SK-N-SH (cell line): Measurements from ENCODE around the gene SNX33. TPM values are rescaled to one million over a fixed set of nuclear protein-coding genes. Genes with fewer than 3 reads are reported as not detected.

Experiments used
- CTCF ChIA-PET: fragments of 300-600, 350-600 bp; formaldehyde crosslinking; extraction: SDS; loops from one replicate; lab custom pipeline; 2021; lab: Yijun Ruan, JAX
- POLR2A ChIA-PET: fragments of 350-600 bp; sonication (Branson Sonifier 250); formaldehyde crosslinking; extraction: SDS; loops from one replicate; lab custom pipeline; 2020; ENCODE audit warnings: antibody characterized with exemption, inconsistent platforms; lab: Yijun Ruan, JAX
- DNase-seq: peaks from one replicate; pipeline ENCODE4 v3.0.0; 2012
- H2AFZ ChIP-seq: fragments of 200-600 bp; sonication (generic); 2 replicates; pipeline ENCODE4 v1.8.1; 2016; ENCODE audit warnings: antibody characterized with exemption, mild to moderate bottlenecking, low read depth
- H3F3A ChIP-seq: fragments of 200-600 bp; sonication (generic); replicated peaks from 2 replicates; pipeline ENCODE3; 2016; ENCODE audit warnings: antibody characterized with exemption, mild to moderate bottlenecking; ENCODE audit not compliant: insufficient read depth
- H3K27ac ChIP-seq, 2 experiments: fragments of 200-500 bp in 1 of 2; fragments of 200-600 bp in 1 of 2; sonication (Bioruptor generic) in 1 of 2; sonication (generic), shearing (Covaris generic) in 1 of 2; 2 replicates each; pipeline versions ENCODE4 v1.5.1 to v1.6.1; 2014 to 2016; ENCODE audit warnings: low read depth in 2 of 2, inconsistent platforms in 1 of 2, low read length in 1 of 2, mild to moderate bottlenecking in 1 of 2, mixed read lengths in 1 of 2
- H3K27me3 ChIP-seq: fragments of 200-600 bp; sonication (generic), shearing (Covaris generic); 2 replicates; pipeline ENCODE4 v1.6.1; 2016; ENCODE audit warnings: mixed run types; ENCODE audit not compliant: insufficient read depth
- H3K36me3 ChIP-seq, 2 experiments: fragments of 200-500 bp in 1 of 2; fragments of 200-600 bp in 1 of 2; sonication (Bioruptor generic) in 1 of 2; sonication (generic) in 1 of 2; replicated peaks in 1 of 2; 2 replicates each; pipeline versions ENCODE3 to v1.5.1; 2014 to 2016; ENCODE audit warnings: low read length in 1 of 2, mild to moderate bottlenecking in 1 of 2; ENCODE audit not compliant: insufficient read depth in 2 of 2, control insufficient read depth in 1 of 2
- H3K4me1 ChIP-seq, 2 experiments: fragments of 200-500 bp in 1 of 2; fragments of 200-600 bp in 1 of 2; sonication (Bioruptor generic) in 1 of 2; sonication (generic), shearing (Covaris generic) in 1 of 2; 2 replicates each; pipeline versions ENCODE4 v1.5.1 to v1.6.1; 2014 to 2016; ENCODE audit warnings: low read depth in 1 of 2, low read length in 1 of 2, mixed run types in 1 of 2; ENCODE audit not compliant: insufficient read depth in 2 of 2, control insufficient read depth in 1 of 2
- H3K4me2 ChIP-seq: fragments of 200-600 bp; sonication (generic), shearing (Covaris generic); 2 replicates; pipeline ENCODE4 v1.6.1; 2017; ENCODE audit warnings: mixed run types
- H3K4me3 ChIP-seq, 2 experiments: fragments of 200-500 bp in 1 of 2; fragments of 200-600 bp in 1 of 2; sonication (Bioruptor generic) in 1 of 2; sonication (generic), shearing (Covaris generic) in 1 of 2; 2 replicates each; pipeline versions ENCODE4 v1.5.1 to v1.8.1; 2014 to 2016; ENCODE audit warnings: low read depth in 2 of 2, inconsistent platforms in 1 of 2, low read length in 1 of 2, mild to moderate bottlenecking in 1 of 2, mixed read lengths in 1 of 2, moderate library complexity in 1 of 2
- H3K79me2 ChIP-seq: fragments of 200-600 bp; sonication (generic); 2 replicates; pipeline ENCODE4 v1.8.1; 2017; ENCODE audit warnings: mild to moderate bottlenecking; ENCODE audit not compliant: insufficient read depth
- H3K9ac ChIP-seq: fragments of 200-600 bp; sonication (generic); 2 replicates; pipeline ENCODE4 v1.6.1; 2017; ENCODE audit warnings: mixed run types
- H3K9me2 ChIP-seq: fragments of 200-600 bp; sonication (generic); 2 replicates; pipeline ENCODE4 v1.6.1; 2017; ENCODE audit warnings: mixed run types
- H3K9me3 ChIP-seq: fragments of 200-600 bp; sonication (generic); 2 replicates; pipeline ENCODE4 v1.6.1; 2017; ENCODE audit warnings: mixed run types, mild to moderate bottlenecking, moderate library complexity
- H4K20me1 ChIP-seq: fragments of 200-600 bp; sonication (generic); 2 replicates; pipeline ENCODE4 v1.6.1; 2017; ENCODE audit warnings: mild to moderate bottlenecking, mixed run types; ENCODE audit not compliant: insufficient read depth
- FOXM1 ChIP-seq: IDR thresholded peaks from 2 replicates; pipeline ENCODE4 v1.4.0; 2012; ENCODE audit warnings: low read depth, mild to moderate bottlenecking
- MXI1 ChIP-seq: IDR thresholded peaks from 2 replicates; pipeline ENCODE4 v1.6.1; 2012; ENCODE audit warnings: mild to moderate bottlenecking, low read depth, low read length, improper control_type of control experiment
- RAD21 ChIP-seq: IDR thresholded peaks from 2 replicates; pipeline ENCODE4 v1.6.1; 2012; ENCODE audit warnings: mild to moderate bottlenecking, low read length
- RXRA ChIP-seq: IDR thresholded peaks from 2 replicates; pipeline ENCODE4 v1.4.0; 2012; ENCODE audit warnings: low read depth, mild to moderate bottlenecking, borderline replicate concordance
- TCF12 ChIP-seq: IDR thresholded peaks from 2 replicates; pipeline ENCODE4 v1.4.0; 2012
- YY1 ChIP-seq: IDR thresholded peaks from 2 replicates; pipeline ENCODE4 v1.4.0; 2012; ENCODE audit warnings: low read depth, mild to moderate bottlenecking
- WGBS: methylation state at CpG from one replicate; pipeline ENCODE4 v1.1.6; 2017; ENCODE audit warnings: low lambda C conversion rate; 5-methylcytosine and 5-hydroxymethylcytosine counted together
- polyA plus RNA-seq, 3 experiments: library from polyadenylated mRNA; depleted of rRNA; stranded (reverse); fragments of >200 nt; gene quantifications; 2 replicates each; pipeline ENCODE4 v1.2.3, GENCODE V29; 2012
- TF ChIP-seq, protein P1 (sequence below): fragments of 200-600 bp; sonication (generic); IDR thresholded peaks from 2 replicates; pipeline ENCODE4 v1.6.1; 2017; ENCODE audit warnings: antibody characterized with exemption, mild to moderate bottlenecking, moderate library complexity
- TF ChIP-seq, protein P2 (sequence below): IDR thresholded peaks from 2 replicates; pipeline ENCODE4; 2012
- TF ChIP-seq, protein P3 (sequence below): fragments of 150-350 bp; IDR thresholded peaks from 2 replicates; pipeline ENCODE4 v1.6.1; 2017; ENCODE audit warnings: antibody characterized with exemption, low read length, low read depth, borderline replicate concordance
- TF ChIP-seq, protein P4 (sequence below): IDR thresholded peaks from 2 replicates; pipeline ENCODE4 v1.4.0; 2012; ENCODE audit warnings: low read depth, borderline replicate concordance

SNX33 gene
- polyA plus RNA-seq, 1 of the 3 experiments (the other 2 are of a cell fraction): 7.7 TPM

DNA sequence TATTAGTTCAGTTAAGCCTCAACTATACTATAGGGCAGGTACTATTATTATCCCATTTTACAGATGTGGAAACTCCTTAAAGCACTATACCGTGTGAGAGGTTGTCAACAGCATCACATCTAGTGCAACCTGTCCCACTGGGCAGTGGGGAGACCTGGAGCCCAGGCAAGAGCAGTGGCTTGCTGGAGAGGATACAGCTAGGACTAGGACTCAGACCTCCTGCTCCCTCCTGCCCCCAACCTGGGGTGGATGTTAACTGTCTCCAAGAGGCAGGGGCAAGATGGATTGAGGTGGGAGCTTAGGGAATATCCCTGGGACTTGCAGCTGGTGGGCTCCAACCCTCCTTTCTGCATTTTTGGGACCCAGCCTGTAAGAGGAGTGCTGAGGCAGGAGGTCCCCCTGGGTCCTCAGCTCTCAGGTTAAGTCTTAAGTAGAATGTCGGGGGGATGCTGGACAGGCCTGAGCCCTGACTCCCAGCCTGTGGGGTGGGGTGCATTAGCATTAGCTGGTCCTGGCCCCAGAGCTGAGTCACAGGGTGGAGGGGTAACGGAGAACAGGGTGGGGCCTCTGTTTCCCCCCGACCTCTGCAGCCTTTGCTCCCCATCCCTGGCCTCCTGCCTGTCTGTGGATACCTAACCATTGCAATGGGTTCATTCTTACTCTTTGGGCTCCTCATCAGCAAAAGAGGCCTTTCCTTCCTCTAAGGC, 6.6 kb downstream of the SNX33 start:
- peaks cover 8 to 10% of the 10 kb centered on the region in 2 experiments for H3K36me3 ChIP-seq
- no peaks in the 10 kb centered on the region for H3F3A ChIP-seq
- ChIA-PET CTCF (interaction anchor here (1.1 to 1.7 kb wide), 2 partner anchors 14 kb away, joined by 3 to 5 read pairs; partner anchors contain the start of gene IMP3), POLR2A (no interaction called here)
- H3K4me2 ChIP-seq: peak overlapping the region; percentile 7; the same call in 1 of the 2 replicates
- H3K9me3 ChIP-seq: no peaks in the 10 kb centered on the region
- no peak overlapping the region for H3K9ac ChIP-seq
- no peak overlapping the region for H3K4me3 ChIP-seq
- no peaks in the 10 kb centered on the region for H3K27me3 ChIP-seq
- TF ChIP-seq, protein P1, sequence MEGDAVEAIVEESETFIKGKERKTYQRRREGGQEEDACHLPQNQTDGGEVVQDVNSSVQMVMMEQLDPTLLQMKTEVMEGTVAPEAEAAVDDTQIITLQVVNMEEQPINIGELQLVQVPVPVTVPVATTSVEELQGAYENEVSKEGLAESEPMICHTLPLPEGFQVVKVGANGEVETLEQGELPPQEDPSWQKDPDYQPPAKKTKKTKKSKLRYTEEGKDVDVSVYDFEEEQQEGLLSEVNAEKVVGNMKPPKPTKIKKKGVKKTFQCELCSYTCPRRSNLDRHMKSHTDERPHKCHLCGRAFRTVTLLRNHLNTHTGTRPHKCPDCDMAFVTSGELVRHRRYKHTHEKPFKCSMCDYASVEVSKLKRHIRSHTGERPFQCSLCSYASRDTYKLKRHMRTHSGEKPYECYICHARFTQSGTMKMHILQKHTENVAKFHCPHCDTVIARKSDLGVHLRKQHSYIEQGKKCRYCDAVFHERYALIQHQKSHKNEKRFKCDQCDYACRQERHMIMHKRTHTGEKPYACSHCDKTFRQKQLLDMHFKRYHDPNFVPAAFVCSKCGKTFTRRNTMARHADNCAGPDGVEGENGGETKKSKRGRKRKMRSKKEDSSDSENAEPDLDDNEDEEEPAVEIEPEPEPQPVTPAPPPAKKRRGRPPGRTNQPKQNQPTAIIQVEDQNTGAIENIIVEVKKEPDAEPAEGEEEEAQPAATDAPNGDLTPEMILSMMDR: no peak
- TF ChIP-seq FOXM1: no peak
- no peak for TF ChIP-seq YY1
- TF ChIP-seq, protein P2, sequence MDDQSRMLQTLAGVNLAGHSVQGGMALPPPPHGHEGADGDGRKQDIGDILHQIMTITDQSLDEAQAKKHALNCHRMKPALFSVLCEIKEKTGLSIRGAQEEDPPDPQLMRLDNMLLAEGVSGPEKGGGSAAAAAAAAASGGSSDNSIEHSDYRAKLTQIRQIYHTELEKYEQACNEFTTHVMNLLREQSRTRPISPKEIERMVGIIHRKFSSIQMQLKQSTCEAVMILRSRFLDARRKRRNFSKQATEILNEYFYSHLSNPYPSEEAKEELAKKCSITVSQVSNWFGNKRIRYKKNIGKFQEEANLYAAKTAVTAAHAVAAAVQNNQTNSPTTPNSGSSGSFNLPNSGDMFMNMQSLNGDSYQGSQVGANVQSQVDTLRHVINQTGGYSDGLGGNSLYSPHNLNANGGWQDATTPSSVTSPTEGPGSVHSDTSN: no peak
- no peak for TF ChIP-seq RAD21
- TF ChIP-seq, protein P3, sequence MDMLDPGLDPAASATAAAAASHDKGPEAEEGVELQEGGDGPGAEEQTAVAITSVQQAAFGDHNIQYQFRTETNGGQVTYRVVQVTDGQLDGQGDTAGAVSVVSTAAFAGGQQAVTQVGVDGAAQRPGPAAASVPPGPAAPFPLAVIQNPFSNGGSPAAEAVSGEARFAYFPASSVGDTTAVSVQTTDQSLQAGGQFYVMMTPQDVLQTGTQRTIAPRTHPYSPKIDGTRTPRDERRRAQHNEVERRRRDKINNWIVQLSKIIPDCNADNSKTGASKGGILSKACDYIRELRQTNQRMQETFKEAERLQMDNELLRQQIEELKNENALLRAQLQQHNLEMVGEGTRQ: no peak
- TF ChIP-seq TCF12: no peak
- TF ChIP-seq, protein P4, sequence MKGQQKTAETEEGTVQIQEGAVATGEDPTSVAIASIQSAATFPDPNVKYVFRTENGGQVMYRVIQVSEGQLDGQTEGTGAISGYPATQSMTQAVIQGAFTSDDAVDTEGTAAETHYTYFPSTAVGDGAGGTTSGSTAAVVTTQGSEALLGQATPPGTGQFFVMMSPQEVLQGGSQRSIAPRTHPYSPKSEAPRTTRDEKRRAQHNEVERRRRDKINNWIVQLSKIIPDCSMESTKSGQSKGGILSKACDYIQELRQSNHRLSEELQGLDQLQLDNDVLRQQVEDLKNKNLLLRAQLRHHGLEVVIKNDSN: no peak
- peaks cover 64% of the 10 kb centered on the region for H4K20me1 ChIP-seq
- WGBS: 92% methylated on average over 4 of the region's 4 CpGs
- H3K9me2 ChIP-seq: no peaks in the 10 kb centered on the region
- peaks cover 7 to 41% of the 10 kb centered on the region in 2 experiments; a peak in 1 of 4 replicates for H3K4me1 ChIP-seq
- H2AFZ ChIP-seq: no peak overlapping the region
- H3K27ac ChIP-seq: no peak overlapping the region
- H3K79me2 ChIP-seq: peaks cover 75% of the 10 kb centered on the region
- DNase-seq: no peak

DNA sequence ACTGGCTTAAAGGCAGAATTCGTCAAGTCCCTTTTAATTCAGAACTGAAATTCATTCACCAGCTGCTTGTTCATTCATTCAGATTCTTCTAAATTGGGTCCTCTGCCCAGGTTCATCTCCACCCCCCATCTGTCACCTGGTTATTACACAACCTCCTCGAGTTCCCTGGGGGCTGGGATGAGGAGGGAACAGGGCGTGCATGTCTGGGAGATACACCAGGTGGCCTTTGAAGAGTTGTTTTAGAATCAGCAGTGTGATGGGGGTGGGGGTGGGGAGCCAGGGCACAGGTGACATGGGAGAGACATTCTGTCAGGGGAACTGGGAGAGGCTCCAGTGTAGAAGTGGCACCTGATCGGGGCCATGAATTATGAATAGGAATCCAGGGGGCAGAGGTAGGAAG, 8.2 kb downstream of the SNX33 start:
- no peaks in the 10 kb centered on the region for H3K27me3 ChIP-seq
- TF ChIP-seq RAD21 (no peak), MXI1 (no peak), TCF12 (no peak), RXRA (no peak)
- TF ChIP-seq, protein P3: no peak
- peaks cover 10% of the 10 kb centered on the region for H3F3A ChIP-seq
- no peak overlapping the region for H3K9ac ChIP-seq
- ChIA-PET CTCF (no interaction called here), POLR2A (no interaction called here)
- H3K79me2 ChIP-seq: peaks cover 63% of the 10 kb centered on the region
- no peak overlapping the region for H2AFZ ChIP-seq
- H4K20me1 ChIP-seq: peaks cover 54% of the 10 kb centered on the region
- DNase-seq: no peak
- H3K36me3 ChIP-seq: peaks cover 0 to 11% of the 10 kb centered on the region in 2 experiments
- peaks cover 7 to 44% of the 10 kb centered on the region in 2 experiments; a peak in 3 of 4 replicates for H3K4me1 ChIP-seq
- H3K27ac ChIP-seq: no peak overlapping the region
- H3K9me2 ChIP-seq: no peaks in the 10 kb centered on the region
- 85% methylated on average over 4 of the region's 4 CpGs for WGBS
- H3K9me3 ChIP-seq: no peaks in the 10 kb centered on the region
- no peak overlapping the region for H3K4me3 ChIP-seq
- H3K4me2 ChIP-seq: no peak overlapping the region
